LNCAP (cell line): ENCODE data around the gene HPCAL1.

Experiments
- CTCF ChIP-seq: fragments of 450-650 bp; IDR thresholded peaks from 2 replicates; pipeline ENCODE4 v1.5.1; 2017; ENCODE audit warnings: mild to moderate bottlenecking

The HPCAL1 gene

GRCh38 chr2:10347562-10347948 is 44.9 kb downstream of the HPCAL1 start:
- TF ChIP-seq CTCF: no peak

GRCh38 chr2:10348891-10349290 is 46.2 kb downstream of the HPCAL1 start:
- TF ChIP-seq CTCF: no peak

GRCh38 chr2:10350761-10351160 is 48.1 kb downstream of the HPCAL1 start:
- no peak for TF ChIP-seq CTCF

GRCh38 chr2:10352361-10352760 is 49.7 kb downstream of the HPCAL1 start:
- TF ChIP-seq CTCF: no peak

- no peak for TF ChIP-seq CTCF
Measured at GRCh38 chr2:10352972-10353371, 50.3 kb downstream of the HPCAL1 start.

GRCh38 chr2:10353931-10354330 is 51.2 kb downstream of the HPCAL1 start:
- no peak for TF ChIP-seq CTCF

GRCh38 chr2:10354399-10354798 is 51.7 kb downstream of the HPCAL1 start:
- no peak for TF ChIP-seq CTCF
